ENCODE data around the gene SHROOM4.

Gene SHROOM4

GRCh38 chrX:50581405-50581804 is 232.6 kb downstream of the SHROOM4 start:
- Histone ChIP-seq H3K36me3 (ENCODE audit: control insufficient read depth, insufficient read depth, low read length) (no peaks in the 10 kb centered on the region), H3K4me3 (replicated peaks; ENCODE audit: low read depth, low read length) (no peak overlapping the region), H3K27me3 (replicated peaks; ENCODE audit: control insufficient read depth, insufficient read depth, low read length) (no peaks in the 10 kb centered on the region)
- no peak for DNase-seq (ENCODE audit: extremely low read depth, insufficient read length)
- TF ChIP-seq CTCF (IDR thresholded peaks at IDR 0.05; ENCODE audit: insufficient read depth, low read length, poor library complexity, severe bottlenecking) = no peak

DNA sequence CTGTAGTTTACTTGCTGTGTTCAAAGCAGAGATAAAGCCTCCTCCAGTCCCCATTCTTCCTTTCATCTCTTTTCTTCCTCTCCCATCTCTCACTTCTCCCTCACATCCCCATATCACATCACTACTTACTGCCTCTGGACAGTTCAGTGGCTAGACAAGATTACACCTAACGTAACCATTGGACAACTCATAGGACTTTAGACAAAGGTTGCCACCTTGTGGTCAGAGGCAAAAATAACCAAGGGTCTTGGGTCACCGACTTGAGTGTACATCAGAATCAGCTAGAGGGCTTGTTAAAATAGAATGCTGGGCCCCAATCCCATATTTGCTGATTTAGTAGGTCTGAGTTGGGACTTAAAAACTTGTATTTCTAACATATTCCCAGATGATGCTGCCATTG is 234.0 kb downstream of the SHROOM4 start:
- Histone ChIP-seq H3K27me3 (replicated peaks; ENCODE audit: control insufficient read depth, insufficient read depth, low read length) (no peaks in the 10 kb centered on the region), H3K36me3 (ENCODE audit: control insufficient read depth, insufficient read depth, low read length) (no peaks in the 10 kb centered on the region), H3K4me3 (replicated peaks; ENCODE audit: low read depth, low read length) (no peak overlapping the region)
- TF ChIP-seq CTCF (IDR thresholded peaks at IDR 0.05; ENCODE audit: insufficient read depth, low read length, poor library complexity, severe bottlenecking) = peak; percentile 65
- DNase-seq (ENCODE audit: extremely low read depth, insufficient read length) = peak; percentile 14

GRCh38 chrX:50577326-50577725 is 236.7 kb downstream of the SHROOM4 start:
- no peak overlapping the region for H3K4me3 ChIP-seq (replicated peaks; ENCODE audit: low read depth, low read length)
- no peaks in the 10 kb centered on the region for H3K27me3 ChIP-seq (replicated peaks; ENCODE audit: control insufficient read depth, insufficient read depth, low read length)
- TF ChIP-seq CTCF (IDR thresholded peaks at IDR 0.05; ENCODE audit: insufficient read depth, low read length, poor library complexity, severe bottlenecking) = no peak
- DNase-seq (ENCODE audit: extremely low read depth, insufficient read length) = no peak
- no peaks in the 10 kb centered on the region for H3K36me3 ChIP-seq (ENCODE audit: control insufficient read depth, insufficient read depth, low read length)

DNA sequence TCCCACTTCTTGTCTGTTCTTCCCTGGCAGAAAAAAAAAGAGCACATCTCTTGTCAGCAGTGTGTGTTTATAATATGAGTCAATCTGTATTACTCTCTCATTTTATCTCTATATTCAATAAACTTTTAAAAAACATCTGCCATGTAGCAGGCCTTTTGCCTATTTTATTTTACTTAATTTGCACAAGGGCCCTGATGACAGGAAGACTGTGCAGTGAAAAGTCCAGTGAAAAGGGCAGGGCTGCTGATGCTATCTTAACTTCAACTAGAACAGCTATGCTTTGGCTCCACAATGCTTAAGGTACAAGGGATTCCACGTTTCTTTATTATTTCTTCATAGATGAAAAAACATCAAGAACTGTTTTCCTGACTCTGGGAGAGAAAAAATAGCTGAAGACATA is 246.4 kb downstream of the SHROOM4 start:
- TF ChIP-seq CTCF (IDR thresholded peaks at IDR 0.05; ENCODE audit: insufficient read depth, low read length, poor library complexity, severe bottlenecking) = no peak
- no peaks in the 10 kb centered on the region for H3K36me3 ChIP-seq (ENCODE audit: control insufficient read depth, insufficient read depth, low read length)

GRCh38 chrX:50565718-50566117 is 248.3 kb downstream of the SHROOM4 start:
- no peak overlapping the region for H3K4me3 ChIP-seq (replicated peaks; ENCODE audit: low read depth, low read length)
- H3K27me3 ChIP-seq (replicated peaks; ENCODE audit: control insufficient read depth, insufficient read depth, low read length) = no peaks in the 10 kb centered on the region
- no peak for TF ChIP-seq CTCF (IDR thresholded peaks at IDR 0.05; ENCODE audit: insufficient read depth, low read length, poor library complexity, severe bottlenecking)
- no peak for DNase-seq (ENCODE audit: extremely low read depth, insufficient read length)
- H3K36me3 ChIP-seq (ENCODE audit: control insufficient read depth, insufficient read depth, low read length) = no peaks in the 10 kb centered on the region

More for the DNA sequence above, 246.4 kb downstream of the SHROOM4 start:
- H3K4me3 ChIP-seq (replicated peaks; ENCODE audit: low read depth, low read length) = no peak overlapping the region
- no peaks in the 10 kb centered on the region for H3K27me3 ChIP-seq (replicated peaks; ENCODE audit: control insufficient read depth, insufficient read depth, low read length)
- no peak for DNase-seq (ENCODE audit: extremely low read depth, insufficient read length)

Data from GM06990 (cell line).